ENCODE data around the gene CLVS2.

Gene CLVS2

DNA sequence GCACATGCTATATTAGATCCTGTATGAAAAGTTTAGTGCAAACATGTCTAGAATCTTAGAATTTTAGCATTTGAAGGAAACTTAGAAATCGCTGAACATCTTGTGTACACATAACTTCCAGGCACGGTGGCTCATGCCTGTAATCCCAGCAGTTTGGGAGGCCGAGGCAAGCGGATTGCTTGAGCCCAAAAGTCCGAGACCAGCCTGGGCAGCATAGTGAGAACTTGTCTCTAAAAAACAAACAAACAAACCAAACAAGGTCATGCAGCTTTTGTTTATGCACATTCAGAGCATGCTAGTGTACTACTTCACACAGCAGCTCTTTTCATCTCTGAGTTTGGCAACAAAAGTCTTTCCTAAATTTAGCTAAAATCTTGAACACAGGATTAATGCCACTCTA, 32.2 kb downstream of the CLVS2 start:
- no peak for DNase-seq

DNA sequence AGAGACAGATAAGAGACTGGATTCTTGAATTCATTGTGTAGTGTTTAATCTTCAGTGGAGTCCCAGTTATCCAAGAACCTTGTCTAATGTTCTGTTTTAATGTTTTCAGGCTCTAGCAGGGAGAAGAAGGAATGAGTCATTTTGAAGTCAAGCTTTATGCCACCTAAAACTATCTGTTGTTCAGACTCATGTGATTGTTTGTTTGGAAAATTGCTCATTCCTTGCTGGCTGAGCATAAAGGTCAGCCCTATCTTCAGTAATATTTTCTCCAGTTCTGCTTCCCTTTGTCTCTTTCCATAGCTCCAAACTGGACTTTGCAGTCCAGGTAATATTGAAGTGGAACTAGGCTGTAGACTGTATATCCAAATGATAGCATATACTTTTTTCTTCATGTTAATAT, 34.2 kb downstream of the CLVS2 start:
- no peak for DNase-seq

DNA sequence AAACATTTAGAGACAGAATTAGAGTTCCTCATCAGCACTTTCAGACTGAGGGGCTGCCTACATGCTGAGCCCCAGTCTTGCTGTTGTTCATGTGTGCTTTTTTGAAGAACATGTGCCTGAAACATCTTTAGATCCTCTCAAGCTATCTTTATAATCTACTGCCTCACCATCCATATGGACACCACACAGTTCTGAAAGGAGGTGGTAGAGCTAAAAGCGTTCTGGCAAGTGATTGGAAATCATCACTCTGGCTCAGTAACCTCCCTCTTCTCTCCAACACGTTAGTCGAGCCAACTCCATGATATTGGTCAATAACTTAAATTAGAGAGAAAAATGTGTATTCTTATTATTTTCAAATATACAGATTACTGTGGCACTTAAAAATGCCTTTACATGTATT, 40.6 kb downstream of the CLVS2 start:
- DNase-seq: no peak

GRCh38 chr6:123039431-123039830, 43.4 kb downstream of the CLVS2 start:
- DNase-seq: no peak

GRCh38 chr6:123042401-123042800, 46.4 kb downstream of the CLVS2 start:
- no peak for DNase-seq

GRCh38 chr6:123044341-123044860, 48.4 kb downstream of the CLVS2 start:
- DNase-seq: no peak

- no peak for DNase-seq
Measured at GRCh38 chr6:123053602-123054225, 57.7 kb downstream of the CLVS2 start.

DNA sequence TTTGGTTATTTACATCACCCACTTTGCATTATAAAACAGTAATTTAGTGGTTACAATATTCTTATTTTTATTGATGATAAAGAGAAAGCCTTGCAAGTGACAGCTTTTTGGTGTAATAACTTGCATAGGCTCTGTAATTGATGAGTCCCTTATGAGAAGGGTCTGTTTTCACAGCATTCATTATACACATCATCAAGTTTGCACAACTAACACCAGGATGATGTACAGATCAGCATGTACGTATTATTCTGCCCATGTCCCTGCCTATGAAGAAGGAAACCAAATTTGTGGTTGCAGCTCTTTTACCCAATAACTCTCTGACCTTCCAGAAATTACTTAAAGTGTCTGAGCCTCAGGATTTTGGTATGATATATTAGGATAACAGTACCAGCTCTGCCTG, 59.2 kb downstream of the CLVS2 start:
- no peak for DNase-seq

- no peak for DNase-seq
Measured at GRCh38 chr6:123062670-123063069, 66.6 kb downstream of the CLVS2 start.

GRCh38 chr6:123064038-123064437, 68.0 kb downstream of the CLVS2 start:
- DNase-seq: no peak

GRCh38 chr6:123074616-123075015, 78.6 kb downstream of the CLVS2 start:
- DNase-seq: no peak

DNA sequence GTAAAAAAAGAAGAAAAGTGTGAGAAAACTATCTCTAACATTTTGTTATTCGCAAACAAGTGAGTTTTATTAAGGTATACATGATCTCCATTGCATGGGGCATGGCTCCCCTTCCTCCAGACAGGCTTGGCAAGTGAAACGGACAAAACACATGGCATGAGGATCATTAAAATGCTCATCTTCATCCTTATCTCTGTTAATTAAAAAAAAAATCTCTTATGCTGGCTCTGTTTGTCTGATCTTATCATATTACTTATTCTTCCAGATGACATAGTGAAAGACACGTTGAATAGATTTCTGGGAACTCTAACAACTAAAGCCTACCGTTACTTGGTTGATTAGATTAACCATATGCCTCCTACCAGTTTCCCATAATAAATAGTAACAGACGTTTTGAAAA, 89.4 kb downstream of the CLVS2 start:
- no peak for DNase-seq

GRCh38 chr6:123089226-123089625, 93.2 kb downstream of the CLVS2 start:
- DNase-seq: no peak

DNA sequence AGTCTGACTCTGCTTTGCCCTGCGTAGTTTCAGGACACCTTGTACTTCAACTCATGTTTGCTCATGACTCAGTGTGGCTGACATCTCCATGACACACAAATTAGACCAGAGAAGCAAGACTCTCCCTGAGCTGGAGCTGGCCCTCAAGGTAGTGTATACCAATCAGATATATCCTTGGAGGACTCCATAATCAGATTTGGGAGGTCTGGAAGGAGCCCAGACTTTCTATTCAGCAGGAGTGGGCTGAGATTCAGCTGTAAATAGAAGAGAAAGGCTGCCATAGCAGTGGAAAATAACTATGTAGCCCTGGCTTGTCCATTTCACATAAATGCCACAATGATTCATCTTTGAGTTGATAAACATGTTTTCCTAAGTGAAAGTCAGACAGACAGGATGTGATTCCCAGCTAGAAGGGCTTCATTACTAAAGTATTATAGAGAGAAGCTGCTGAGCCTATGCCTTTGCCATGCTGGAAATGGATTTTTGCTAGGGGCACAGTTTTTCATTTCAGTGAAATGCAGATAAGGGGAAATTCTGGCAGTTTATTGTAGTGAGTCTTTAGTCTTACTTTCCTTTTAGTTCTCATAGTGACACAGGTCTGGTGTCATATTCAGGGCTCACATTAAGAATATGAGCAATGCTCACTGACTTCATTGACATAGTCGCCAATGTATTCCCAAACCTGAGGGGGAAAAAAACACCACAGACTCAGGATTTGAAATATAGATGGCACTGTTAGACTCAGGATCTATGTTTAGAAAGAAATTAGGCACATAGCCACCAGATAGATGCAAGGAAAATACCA, 95.3 kb downstream of the CLVS2 start:
- DNase-seq: no peak

GRCh38 chr6:123091896-123092271, 95.8 kb downstream of the CLVS2 start:
- no peak for DNase-seq

DNA sequence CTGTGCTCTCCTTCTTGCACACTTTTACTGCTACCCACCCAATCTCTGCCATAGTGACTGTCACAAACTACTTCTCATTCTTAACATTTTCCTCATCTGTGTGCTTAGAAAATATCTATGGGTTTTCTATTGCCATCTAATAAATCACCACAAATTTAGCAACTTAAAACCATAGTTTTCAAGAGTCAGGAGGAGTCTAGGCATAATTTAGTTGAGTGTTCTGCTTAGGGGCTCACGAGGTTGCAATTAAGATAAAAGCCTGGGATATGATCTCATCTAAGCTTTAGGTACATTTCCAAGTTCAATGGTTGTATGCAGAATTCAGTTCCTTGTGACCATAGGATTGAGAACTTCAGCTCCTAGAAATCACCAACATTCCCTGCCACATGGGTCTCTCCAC, 98.8 kb downstream of the CLVS2 start:
- DNase-seq: no peak

DNA sequence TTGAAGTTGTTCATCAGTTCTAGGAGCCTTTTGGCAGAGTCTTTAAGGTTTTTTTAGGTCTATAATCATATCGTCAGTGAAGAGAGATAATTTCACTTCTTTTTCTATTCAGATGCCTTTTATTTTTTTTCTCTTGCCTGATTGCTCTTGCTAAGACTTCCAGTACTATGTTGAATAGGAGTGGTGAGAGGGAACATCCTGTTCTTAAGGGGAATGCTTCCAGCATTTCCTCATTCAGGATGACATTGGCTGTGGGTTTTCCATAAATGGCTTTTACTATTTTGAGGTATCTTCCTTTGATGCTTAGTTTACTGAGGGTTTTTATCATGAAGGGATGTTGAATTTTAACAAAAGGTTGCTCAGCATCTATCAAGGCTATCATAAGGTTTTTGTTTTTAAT, 109.5 kb downstream of the CLVS2 start:
- DNase-seq: no peak

DNA sequence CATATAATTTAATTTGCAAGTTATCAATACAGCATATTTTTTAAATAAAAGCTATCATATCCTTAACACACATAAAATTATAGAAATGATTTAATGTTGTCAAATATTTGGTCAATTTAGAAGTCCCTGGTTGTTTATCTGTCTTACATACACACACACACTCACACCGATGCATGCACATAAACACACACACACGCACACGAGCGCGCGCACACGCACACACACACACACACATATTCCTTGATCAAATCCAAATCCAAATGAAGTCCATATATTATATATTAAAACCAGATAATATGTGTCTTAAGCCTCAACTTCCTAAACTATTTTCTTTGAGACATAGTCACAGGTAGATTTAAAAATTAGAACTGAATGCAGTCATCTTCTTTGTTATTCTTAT, 120.3 kb downstream of the CLVS2 start:
- DNase-seq: no peak

- DNase-seq: no peak
Measured at GRCh38 chr6:123117145-123117908, 121.3 kb downstream of the CLVS2 start.

DNA sequence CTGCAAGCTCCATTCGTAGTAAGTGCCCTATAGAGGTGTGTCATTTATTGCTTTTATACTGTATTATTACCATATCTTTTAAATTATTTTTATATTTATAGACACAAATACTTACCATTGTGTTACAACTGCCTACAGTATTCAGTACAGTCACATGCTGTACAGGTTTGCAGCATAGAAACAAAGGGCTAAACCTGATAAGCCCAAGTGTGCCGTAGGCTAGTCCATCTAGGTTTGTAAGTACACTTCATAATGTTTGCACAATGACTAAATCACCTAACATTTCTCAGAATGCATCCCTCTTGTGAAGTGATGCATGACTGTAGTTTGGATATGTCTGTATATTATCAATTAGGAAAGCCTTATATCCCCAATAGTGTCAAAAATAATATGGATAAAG, 122.8 kb downstream of the CLVS2 start:
- DNase-seq: no peak

All from NK-92 treated with Interleukin-12 subunit alpha and Interleukin-12 subunit beta, amount 100 ng/mL, for 24 hours (cell line).